CD4-positive, alpha-beta memory T cell (primary cell): ENCODE data around the gene RFPL4A. TPM values are rescaled to one million over a fixed set of nuclear protein-coding genes. Genes with fewer than 3 reads are reported as not detected.

Experiments used
- CTCF ChIA-PET: fragments of 350-600 bp; sonication (Branson Sonifier 250); formaldehyde crosslinking; loops from one replicate; lab custom pipeline; 2021; ENCODE audit warnings: inconsistent platforms; ENCODE audit not compliant: partially characterized antibody; lab: Charles Lee
- POLR2A ChIA-PET: fragments of 350-600 bp; sonication (Branson Sonifier 250); formaldehyde crosslinking; loops from one replicate; lab custom pipeline; 2021; ENCODE audit not compliant: partially characterized antibody; lab: Charles Lee
- DNase-seq, 5 donors: peaks; one replicate each; pipeline versions ENCODE4 v3.0.0 to v3.0.0-alpha.2; 2020 to 2022; ENCODE audit warnings: mixed read lengths in 1 of 5
- H3K27ac ChIP-seq: one replicate; pipeline ENCODE4 v1.7.0; 2013; ENCODE audit warnings: low read depth, low read length
- H3K27me3 ChIP-seq: 2 replicates; pipeline ENCODE4 v1.7.0; 2013; ENCODE audit warnings: mild to moderate bottlenecking, low read length, moderate library complexity; ENCODE audit not compliant: insufficient read depth
- H3K36me3 ChIP-seq: 2 replicates; pipeline ENCODE4 v1.7.0; 2013; ENCODE audit warnings: mild to moderate bottlenecking, low read length, moderate library complexity; ENCODE audit not compliant: insufficient read depth
- H3K4me1 ChIP-seq: 2 replicates; pipeline ENCODE4 v1.7.0; 2013; ENCODE audit warnings: mild to moderate bottlenecking, low read length, moderate library complexity; ENCODE audit not compliant: insufficient read depth
- H3K4me3 ChIP-seq, 2 donors: one replicate each; pipeline ENCODE4 v1.7.0; 2013; ENCODE audit warnings: low read length in 2 of 2, mild to moderate bottlenecking in 1 of 2
- H3K9me3 ChIP-seq, 2 donors: one replicate each; pipeline ENCODE4 v1.7.0; 2013; ENCODE audit warnings: low read length in 2 of 2, control low read depth in 1 of 2; ENCODE audit not compliant: control insufficient read depth in 1 of 2
- H3K27ac Mint-ChIP-seq, 7 donors: one replicate each; pipeline ENCODE4 v1.8.0; 2020 to 2021; ENCODE audit warnings: mixed read lengths in 7 of 7, mild to moderate bottlenecking in 6 of 7, inconsistent platforms in 3 of 7, moderate library complexity in 3 of 7
- H3K27me3 Mint-ChIP-seq, 2 donors: one replicate each; pipeline ENCODE4 v1.8.0; 2020 to 2021; ENCODE audit warnings: mixed read lengths in 2 of 2
- H3K36me3 Mint-ChIP-seq, 2 donors: one replicate each; pipeline ENCODE4 v1.8.0; 2020 to 2021; ENCODE audit warnings: mixed read lengths in 2 of 2, inconsistent platforms in 1 of 2, mild to moderate bottlenecking in 1 of 2
- H3K4me1 Mint-ChIP-seq, 4 donors: one replicate each; pipeline ENCODE4 v1.8.0; 2020 to 2021; ENCODE audit warnings: mixed read lengths in 4 of 4, mild to moderate bottlenecking in 1 of 4
- H3K4me3 Mint-ChIP-seq, 8 donors: one replicate each; pipeline ENCODE4 v1.8.0; 2020 to 2021; ENCODE audit warnings: mixed read lengths in 8 of 8, mild to moderate bottlenecking in 7 of 8, moderate library complexity in 6 of 8, inconsistent platforms in 3 of 8
- H3K9me3 Mint-ChIP-seq, 8 donors: one replicate each; pipeline ENCODE4 v1.8.0; 2020 to 2021; ENCODE audit warnings: mixed read lengths in 8 of 8, mild to moderate bottlenecking in 5 of 8, inconsistent platforms in 3 of 8, moderate library complexity in 1 of 8
- intact Hi-C: fragments of 100-400 bp; cut with micrococcal nuclease; formaldehyde crosslinking; loops from one replicate; pipeline ENCODE4 v1.15.1; 2023
- polyA plus RNA-seq, 2 donors: library from polyadenylated mRNA; unstranded; fragments of 300-500 nt; fragmentation: Illumina TruSeq; gene quantifications; one replicate each; pipeline ENCODE4 v1.2.3, GENCODE V29; 2021
- total RNA-seq, 2 experiments: library from RNA; stranded (reverse); gene quantifications; one replicate each; pipeline ENCODE4 v1.2.3, GENCODE V29; 2021

RFPL4A gene
- total and polyA plus RNA-seq, 4 experiments from 2014 or later, result not detected

GRCh38 chr19:55802281-55802680 is 43.4 kb downstream of the RFPL4A start:
- Mint-ChIP-seq H3K27ac (no peak overlapping the region), H3K4me1 (no peaks in the 10 kb centered on the region), H3K27me3 (peaks cover 9 to 16% of the 10 kb centered on the region in 2 donors), H3K36me3 (no peaks in the 10 kb centered on the region), H3K4me3 (peak overlapping the region in 1 of 8 donors; percentile 5), H3K9me3 (peaks cover 0 to 23% (median 12%) of the 10 kb centered on the region in 8 donors)
- DNase-seq, result no peak
- Histone ChIP-seq H3K4me3 (no peak overlapping the region), H3K36me3 (no peaks in the 10 kb centered on the region), H3K27me3 (no peaks in the 10 kb centered on the region), H3K4me1 (no peaks in the 10 kb centered on the region), H3K9me3 (no peaks in the 10 kb centered on the region), H3K27ac (no peak overlapping the region)
- POLR2A ChIA-PET, result no interaction called here
- CTCF ChIA-PET, result interaction anchor here (0.6 kb wide), 1 partner anchor 661 kb away, joined by 3 read pairs; no protein-coding TSS in a partner anchor
- intact Hi-C loops, result no loop called here

GRCh38 chr19:55809381-55810058 is 50.6 kb downstream of the RFPL4A start:
- H3K4me3 Mint-ChIP-seq, result peak overlapping the region in 1 of 8 donors; percentile 61
- ChIA-PET POLR2A (interaction anchor here (1.8 kb wide), 1 partner anchor 177 kb away, joined by 4 read pairs; no protein-coding TSS in a partner anchor), CTCF (interaction anchor here (1.1 to 1.9 kb wide), 3 partner anchors 18 to 178 kb away, joined by 3 to 10 read pairs (median 4); no protein-coding TSS in a partner anchor)
- H3K27ac ChIP-seq, result no peak overlapping the region
- intact Hi-C loops, result no loop called here
- peak in 4 of 5 donors; percentile 1 to 13 (median 7) for DNase-seq
- no peaks in the 10 kb centered on the region for H3K36me3 Mint-ChIP-seq
- H3K27me3 ChIP-seq, result no peaks in the 10 kb centered on the region
- H3K4me1 ChIP-seq, result no peaks in the 10 kb centered on the region
- H3K4me3 ChIP-seq, result no peak overlapping the region
- no peak overlapping the region for H3K27ac Mint-ChIP-seq
- H3K4me1 Mint-ChIP-seq, result peaks cover 0 to 7% (median under 1%) of the 10 kb centered on the region in 4 donors
- peaks cover 11 to 15% of the 10 kb centered on the region in 2 donors for H3K27me3 Mint-ChIP-seq
- peaks cover 0 to 12% (median 10%) of the 10 kb centered on the region in 8 donors for H3K9me3 Mint-ChIP-seq
- no peaks in the 10 kb centered on the region for H3K9me3 ChIP-seq
- no peaks in the 10 kb centered on the region for H3K36me3 ChIP-seq

GRCh38 chr19:55811340-55811739 is 52.4 kb downstream of the RFPL4A start:
- Mint-ChIP-seq H3K9me3 (peaks cover 0 to 12% (median 7%) of the 10 kb centered on the region in 8 donors), H3K4me1 (peaks cover 0 to 7% (median under 1%) of the 10 kb centered on the region in 4 donors), H3K36me3 (no peaks in the 10 kb centered on the region), H3K4me3 (no peak overlapping the region), H3K27me3 (peaks cover 10 to 15% of the 10 kb centered on the region in 2 donors), H3K27ac (no peak overlapping the region)
- CTCF ChIA-PET, result no interaction called here
- POLR2A ChIA-PET, result no interaction called here
- intact Hi-C loops, result no loop called here
- no peak overlapping the region for H3K4me3 ChIP-seq
- no peaks in the 10 kb centered on the region for H3K4me1 ChIP-seq
- DNase-seq, result no peak
- no peaks in the 10 kb centered on the region for H3K36me3 ChIP-seq
- no peak overlapping the region for H3K27ac ChIP-seq
- no peaks in the 10 kb centered on the region for H3K9me3 ChIP-seq
- no peaks in the 10 kb centered on the region for H3K27me3 ChIP-seq

- H3K4me1 Mint-ChIP-seq, result peaks cover 0 to 7% (median under 1%) of the 10 kb centered on the region in 4 donors
- H3K4me1 ChIP-seq, result no peaks in the 10 kb centered on the region
- peaks cover 12 to 13% of the 10 kb centered on the region in 2 donors for H3K27me3 Mint-ChIP-seq
- H3K27ac Mint-ChIP-seq, result no peak overlapping the region
- ChIA-PET CTCF (no interaction called here), POLR2A (no interaction called here)
- H3K9me3 ChIP-seq, result no peaks in the 10 kb centered on the region
- no peak for DNase-seq
- H3K4me3 Mint-ChIP-seq, result no peak overlapping the region
- intact Hi-C loops, result no loop called here
- H3K4me3 ChIP-seq, result no peak overlapping the region
- H3K9me3 Mint-ChIP-seq, result peaks cover 0 to 6% (median 2%) of the 10 kb centered on the region in 8 donors
- H3K36me3 ChIP-seq, result no peaks in the 10 kb centered on the region
- no peak overlapping the region for H3K27ac ChIP-seq
- H3K36me3 Mint-ChIP-seq, result no peaks in the 10 kb centered on the region
- H3K27me3 ChIP-seq, result no peaks in the 10 kb centered on the region
These were observed 53.6 kb downstream of the RFPL4A start for GRCh38 chr19:55812449-55812848.

Other genes with a start within 250 kb of the RFPL4A start
- gene SBK2, start 222.0 kb upstream of the RFPL4A start, total RNA-seq, result not detected
- not detected for gene SBK2, start 222.0 kb upstream of the RFPL4A start, polyA plus RNA-seq
- not detected for gene SBK3, start 213.6 kb upstream of the RFPL4A start, total RNA-seq
- not detected for gene SBK3, start 213.6 kb upstream of the RFPL4A start, polyA plus RNA-seq
- 1 to 10 TPM; 8.0 to 9.6 TPM for gene ZNF579, start 178.2 kb upstream of the RFPL4A start, total RNA-seq
- gene ZNF579, start 178.2 kb upstream of the RFPL4A start, polyA plus RNA-seq, result under 1 TPM in 1 of 2 donors, not detected in 1; 0.62 TPM
- gene FIZ1, start 159.6 kb upstream of the RFPL4A start, total RNA-seq, result 10 to 100 TPM; 20.8 to 26.4 TPM
- gene FIZ1, start 159.6 kb upstream of the RFPL4A start, polyA plus RNA-seq, result 1 to 10 TPM in 1 of 2 donors, under 1 TPM in 1; 0.99 to 5.3 TPM
- 10 to 100 TPM; 31.2 to 34.0 TPM for gene ZNF524, start 158.8 kb upstream of the RFPL4A start, total RNA-seq
- 10 to 100 TPM; 26.2 to 40.1 TPM for gene ZNF524, start 158.8 kb upstream of the RFPL4A start, polyA plus RNA-seq
- gene ZNF865, start 153.4 kb upstream of the RFPL4A start, total RNA-seq, result 10 to 100 TPM; 20.3 to 20.9 TPM
- under 1 TPM in 1 of 2 donors, not detected in 1; 0.30 TPM for gene ZNF865, start 153.4 kb upstream of the RFPL4A start, polyA plus RNA-seq
- gene ZNF784, start 134.5 kb upstream of the RFPL4A start, total RNA-seq, result 1 to 10 TPM; 7.4 TPM
- gene ZNF784, start 134.5 kb upstream of the RFPL4A start, polyA plus RNA-seq, result 1 to 10 TPM; 1.7 to 2.1 TPM
- gene ZNF580, start 118.1 kb upstream of the RFPL4A start, total RNA-seq, result 100 to 1,000 TPM in 1 of 2 experiments, 10 to 100 TPM in 1; 92.7 to 105 TPM
- gene ZNF580, start 118.1 kb upstream of the RFPL4A start, polyA plus RNA-seq, result 10 to 100 TPM in 1 of 2 donors, 1 to 10 TPM in 1; 7.2 to 17.8 TPM
- 10 to 100 TPM; 21.2 to 23.4 TPM for gene ZNF581, start 115.4 kb upstream of the RFPL4A start, total RNA-seq
- gene ZNF581, start 115.4 kb upstream of the RFPL4A start, polyA plus RNA-seq, result 10 to 100 TPM; 22.5 to 28.5 TPM
- 1 to 10 TPM; 1.2 to 1.5 TPM for gene CCDC106, start 110.9 kb upstream of the RFPL4A start, total RNA-seq
- under 1 TPM; 0.47 to 0.69 TPM for gene CCDC106, start 110.9 kb upstream of the RFPL4A start, polyA plus RNA-seq
- gene U2AF2, start 104.1 kb upstream of the RFPL4A start, total RNA-seq, result 100 to 1,000 TPM; 256 to 259 TPM
- gene U2AF2, start 104.1 kb upstream of the RFPL4A start, polyA plus RNA-seq, result 10 to 100 TPM in 1 of 2 donors, 1 to 10 TPM in 1; 1.3 to 14.3 TPM
- 10 to 100 TPM; 53.9 to 56.9 TPM for gene EPN1, start 83.9 kb upstream of the RFPL4A start, total RNA-seq
- gene EPN1, start 83.9 kb upstream of the RFPL4A start, polyA plus RNA-seq, result 10 to 100 TPM in 1 of 2 donors, 1 to 10 TPM in 1; 3.9 to 15.6 TPM
- gene NLRP9, start 20.7 kb upstream of the RFPL4A start, total RNA-seq, result not detected
- gene NLRP9, start 20.7 kb upstream of the RFPL4A start, polyA plus RNA-seq, result not detected
- gene RFPL4AL1, start 10.0 kb downstream of the RFPL4A start, total RNA-seq, result not detected
- not detected for gene RFPL4AL1, start 10.0 kb downstream of the RFPL4A start, polyA plus RNA-seq
- gene NLRP11, start 72.9 kb downstream of the RFPL4A start, total RNA-seq, result not detected
- not detected for gene NLRP11, start 72.9 kb downstream of the RFPL4A start, polyA plus RNA-seq
- not detected for gene NLRP4, start 77.4 kb downstream of the RFPL4A start, total RNA-seq
- gene NLRP4, start 77.4 kb downstream of the RFPL4A start, polyA plus RNA-seq, result not detected
- gene NLRP13, start 173.2 kb downstream of the RFPL4A start, total RNA-seq, result not detected
- gene NLRP13, start 173.2 kb downstream of the RFPL4A start, polyA plus RNA-seq, result not detected
- not detected for gene NLRP8, start 188.7 kb downstream of the RFPL4A start, total RNA-seq
- not detected for gene NLRP8, start 188.7 kb downstream of the RFPL4A start, polyA plus RNA-seq
- not detected for gene NLRP5, start 227.7 kb downstream of the RFPL4A start, total RNA-seq
- not detected for gene NLRP5, start 227.7 kb downstream of the RFPL4A start, polyA plus RNA-seq